ENCODE data around the gene COX5B.
"Not testable (repeated sequence)": the region's sequence is repeated elsewhere in the genome, so short reads cannot be mapped to it uniquely, and the experiment has no call there.

COX5B gene

DNA sequence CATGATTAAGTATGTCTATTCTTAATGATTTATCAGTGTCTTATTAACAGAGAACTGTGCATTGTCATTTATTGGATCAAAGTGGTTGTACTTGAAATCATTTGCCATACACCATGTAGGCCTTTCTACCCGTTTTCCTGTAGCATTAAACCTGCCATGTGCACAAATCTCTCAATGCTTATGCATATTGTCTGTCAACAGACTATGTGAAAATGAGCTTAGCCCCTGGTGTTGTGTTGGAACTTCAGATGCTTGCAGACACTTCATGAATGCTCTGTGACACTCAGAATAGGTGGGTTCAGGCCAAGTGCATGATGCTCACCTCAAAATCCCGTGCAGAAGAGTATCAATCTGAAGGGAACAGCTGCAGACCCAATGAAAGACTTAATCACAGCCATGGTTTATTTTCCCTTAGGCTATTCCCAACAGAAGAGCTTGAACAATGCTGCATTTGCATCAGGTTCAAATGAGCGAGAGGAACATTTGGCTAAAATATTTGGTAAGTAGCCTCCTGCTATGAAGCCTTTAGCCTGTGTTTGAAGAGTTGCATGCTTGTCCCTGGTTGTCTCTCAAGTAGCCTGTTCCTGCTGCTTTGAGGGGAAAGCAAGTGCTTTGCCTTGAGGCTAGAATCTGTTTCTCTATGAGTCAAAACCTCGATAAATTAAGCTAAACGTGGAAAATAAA, 29.7 kb downstream of the COX5B start:
- DNase-seq: no peak

DNA sequence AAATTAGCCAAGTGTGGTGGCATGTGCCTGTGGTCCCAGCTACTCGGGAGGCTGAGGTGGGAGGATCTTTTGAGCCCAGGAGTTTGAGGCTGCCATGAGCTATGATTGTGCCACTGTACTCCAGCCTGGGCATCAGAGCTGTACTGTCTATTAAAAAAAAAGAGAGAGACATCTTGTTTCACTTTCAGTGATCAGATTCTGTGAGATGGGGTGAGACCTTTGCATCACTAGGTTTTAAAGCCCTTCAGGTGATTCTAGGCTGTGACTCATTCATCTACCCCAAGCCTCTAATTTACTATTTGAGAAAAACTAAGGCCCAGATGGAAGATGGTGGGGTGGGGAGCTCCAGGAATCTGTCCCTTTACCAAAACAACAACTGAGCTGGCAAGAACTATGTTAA, 30.8 kb downstream of the COX5B start:
- no peak for DNase-seq

DNA sequence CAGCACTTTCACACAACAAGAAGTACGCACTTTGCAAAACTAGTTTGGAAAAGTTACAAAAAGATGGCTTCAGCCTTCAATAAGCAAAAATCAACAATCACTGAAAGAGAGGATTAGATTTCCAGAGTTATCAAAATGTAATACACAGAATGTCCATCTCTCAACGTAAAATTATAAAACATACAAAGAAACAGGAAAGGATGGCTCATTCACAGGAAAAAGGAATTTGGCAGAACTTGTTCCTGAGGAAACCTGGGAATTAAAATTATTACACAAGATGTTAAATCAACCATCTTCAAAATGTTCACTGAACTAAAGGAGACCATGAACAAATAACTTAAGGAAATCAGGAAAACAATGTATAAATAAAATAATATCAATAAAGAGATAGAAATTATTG, 31.6 kb downstream of the COX5B start:
- no peak for DNase-seq

DNA sequence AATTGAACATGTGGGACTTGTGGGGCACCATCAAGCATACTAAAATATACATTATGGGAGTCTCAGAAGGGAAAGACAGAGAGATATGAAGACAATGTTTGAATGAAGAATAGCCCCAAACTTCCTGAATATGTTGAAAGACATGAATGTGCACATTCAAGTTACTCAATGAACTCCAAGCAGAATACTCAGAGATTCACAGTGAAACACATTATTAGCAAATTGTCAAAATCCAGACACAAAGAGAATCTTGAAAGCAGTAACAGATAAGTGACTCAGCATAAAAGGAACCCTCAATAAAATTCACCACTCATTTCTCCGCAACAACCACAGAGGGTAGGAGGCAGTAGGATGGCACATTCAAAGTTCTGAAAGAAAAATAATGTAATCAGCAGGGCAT, 32.4 kb downstream of the COX5B start:
- peak; percentile 10 for DNase-seq

DNA sequence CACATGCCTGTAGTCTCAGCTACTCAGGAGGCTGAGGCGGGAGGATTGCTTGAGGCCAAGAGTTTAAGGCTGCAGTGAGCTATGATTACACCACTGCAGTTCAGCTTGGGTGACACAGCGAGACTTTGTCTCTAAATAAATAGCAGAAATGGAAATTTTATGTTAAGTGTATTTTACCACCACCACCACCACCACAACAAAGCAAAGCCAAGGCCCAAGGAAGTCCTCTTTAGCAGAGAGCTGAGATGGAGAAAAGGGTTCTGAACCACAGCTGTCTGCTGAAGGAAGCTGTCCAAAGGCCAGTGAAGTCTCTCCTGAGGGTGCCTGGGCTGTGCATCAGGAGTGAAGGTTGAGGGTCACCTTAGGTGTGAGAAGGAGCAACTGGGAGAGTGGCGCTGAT, 41.4 kb downstream of the COX5B start:
- DNase-seq: not testable (repeated sequence)

DNA sequence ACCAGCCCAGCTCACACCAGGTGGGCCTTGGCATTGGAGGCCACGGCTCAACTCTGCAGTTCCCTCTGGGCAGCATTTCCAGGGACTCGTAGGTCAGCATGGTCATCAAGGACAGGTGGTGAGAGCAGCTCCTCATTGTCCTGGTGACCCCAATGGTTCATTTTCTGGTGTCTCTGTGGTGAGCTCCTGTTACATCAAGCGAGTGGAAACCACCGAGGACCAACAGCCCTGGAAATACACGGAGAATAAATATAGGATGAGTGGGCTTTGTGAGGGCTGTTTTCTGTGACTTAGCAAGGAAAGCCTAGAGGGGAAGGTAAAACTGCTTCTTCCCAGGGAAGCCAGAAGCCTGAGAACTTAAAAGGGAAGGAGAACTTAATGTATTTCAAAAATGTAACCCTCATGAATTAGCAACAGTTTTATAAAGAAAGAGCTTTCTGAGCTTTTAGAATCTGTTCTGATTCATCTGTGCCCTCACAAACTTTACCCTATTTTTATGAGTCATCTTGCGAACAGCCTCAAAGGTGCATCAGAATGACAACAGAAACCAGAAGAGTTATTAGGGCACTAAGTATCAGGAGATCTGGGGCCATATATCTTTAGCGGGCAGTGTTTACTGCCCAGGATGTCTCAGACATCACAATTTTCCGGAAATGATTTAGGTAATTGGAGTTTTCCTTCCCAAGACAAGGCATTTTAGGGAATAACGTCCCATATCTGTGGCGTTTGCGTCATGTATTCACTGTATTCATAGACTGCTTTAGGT, 42.4 kb downstream of the COX5B start:
- no peak for DNase-seq

DNA sequence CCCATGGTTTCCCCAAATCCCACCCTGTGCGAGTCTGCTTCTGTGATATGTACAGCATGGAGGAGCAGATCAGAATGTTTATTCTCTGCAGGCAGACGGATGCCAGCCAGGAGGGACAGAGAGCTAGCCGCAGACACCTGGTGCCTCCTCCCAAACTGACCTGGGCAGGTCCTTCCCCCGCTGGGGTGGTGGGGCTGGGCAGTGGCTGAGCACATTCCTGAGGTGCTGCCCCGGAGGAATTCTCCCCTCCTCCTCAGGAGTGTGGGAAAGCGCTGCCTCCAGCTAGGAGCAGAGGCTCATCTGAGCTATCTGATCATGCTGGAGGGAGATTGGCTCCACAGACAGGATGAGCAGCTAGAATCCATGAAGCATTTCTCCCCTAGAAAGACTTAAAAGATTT, 45.3 kb downstream of the COX5B start:
- no peak for DNase-seq

DNA sequence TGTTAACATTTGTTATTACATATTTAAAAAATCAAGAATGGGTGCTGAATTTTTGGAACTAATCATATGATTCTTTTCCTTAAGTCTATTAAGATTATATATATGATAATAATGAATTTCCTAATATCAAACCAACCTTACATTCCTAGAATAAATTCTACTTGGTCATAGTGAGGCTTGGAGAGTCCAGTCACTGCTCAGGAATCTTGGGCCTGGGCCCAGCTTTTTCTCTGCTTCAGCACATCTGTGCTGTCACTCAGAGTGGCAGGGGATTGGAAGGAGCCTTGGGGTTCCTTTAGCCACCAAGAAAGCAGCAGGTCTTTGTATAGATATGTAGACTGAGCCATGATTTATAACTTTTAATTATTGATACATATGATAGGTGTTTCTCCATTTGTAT, 47.6 kb downstream of the COX5B start:
- no peak for DNase-seq

DNA sequence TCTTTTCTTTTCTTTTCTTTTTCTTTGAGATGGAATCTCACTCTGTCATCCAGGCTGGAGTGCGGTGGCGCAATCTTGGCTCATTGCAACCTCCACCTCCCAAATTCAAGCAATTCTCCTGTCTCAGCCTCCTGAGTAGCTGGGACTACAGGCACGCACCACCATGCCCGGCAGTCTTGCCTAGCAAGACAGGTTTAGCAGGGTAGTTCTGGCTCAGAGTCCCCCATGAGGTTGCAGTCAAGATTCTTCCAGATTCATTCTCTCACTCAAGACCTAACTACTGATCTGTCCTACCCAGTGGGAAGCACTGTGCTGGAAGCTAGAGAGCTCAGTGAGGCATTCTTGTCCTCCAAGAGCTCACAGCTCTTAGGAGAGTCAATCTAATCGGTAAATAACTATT, 49.9 kb downstream of the COX5B start:
- no peak for DNase-seq

DNA sequence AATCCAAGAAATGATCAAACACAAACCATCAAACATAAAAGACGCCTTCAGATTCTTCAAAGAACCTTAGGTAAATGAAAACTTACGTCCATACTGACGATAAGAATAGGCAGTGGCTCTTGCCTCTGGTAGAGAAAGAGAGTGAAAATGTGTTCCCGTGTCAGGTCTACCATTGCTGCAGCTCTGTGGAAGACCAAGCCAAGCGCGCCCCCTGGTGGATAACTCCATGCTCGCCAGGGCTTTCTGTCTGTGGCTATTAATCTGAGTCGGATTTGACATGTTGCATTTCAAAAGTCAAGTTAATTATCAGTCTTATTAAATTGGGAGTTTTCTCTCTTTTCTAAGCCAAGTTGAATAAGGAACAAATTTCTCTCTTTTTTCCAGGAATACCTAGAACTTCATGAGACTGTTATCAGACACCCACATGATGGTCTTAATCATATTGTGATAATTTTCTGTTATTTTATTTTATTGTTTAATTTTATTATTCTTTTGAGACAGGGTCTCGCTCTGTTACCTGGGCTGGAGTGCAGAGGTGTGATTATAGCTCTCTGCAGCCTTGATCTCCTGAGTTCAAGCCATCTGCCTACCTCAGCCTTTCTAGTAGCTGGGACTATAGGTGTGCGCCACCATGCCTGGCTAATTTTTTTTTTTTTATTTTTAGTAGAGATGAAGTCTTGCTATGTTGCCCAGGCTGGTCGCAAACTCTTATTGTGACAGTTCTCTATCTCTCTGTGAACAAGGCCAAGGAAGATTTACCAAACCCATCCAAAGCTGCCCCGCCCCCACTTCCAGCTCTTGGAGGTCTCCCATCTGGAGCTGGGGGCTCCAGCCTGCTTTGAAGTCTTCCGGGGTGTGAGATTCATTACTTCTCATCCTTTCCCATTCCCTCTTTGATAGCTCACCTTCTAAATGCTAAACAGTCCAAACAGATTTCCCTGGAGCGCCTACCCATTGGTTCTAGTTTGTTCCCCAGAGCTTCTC, 51.7 kb downstream of the COX5B start:
- DNase-seq: peak; percentile 47

Data from GF-D8 (cell line).